IPS DF 19.7 (cell line): ENCODE results near the gene PLD5.
"Not testable (repeated sequence)": the region's sequence is repeated elsewhere in the genome, so short reads cannot be mapped to it uniquely, and the experiment has no call there.

Source experiments
- DNase-seq: peaks from one replicate; pipeline ENCODE4 v3.0.0-alpha.2; 2013; ENCODE audit warnings: low read depth, low spot score

PLD5 gene

DNA sequence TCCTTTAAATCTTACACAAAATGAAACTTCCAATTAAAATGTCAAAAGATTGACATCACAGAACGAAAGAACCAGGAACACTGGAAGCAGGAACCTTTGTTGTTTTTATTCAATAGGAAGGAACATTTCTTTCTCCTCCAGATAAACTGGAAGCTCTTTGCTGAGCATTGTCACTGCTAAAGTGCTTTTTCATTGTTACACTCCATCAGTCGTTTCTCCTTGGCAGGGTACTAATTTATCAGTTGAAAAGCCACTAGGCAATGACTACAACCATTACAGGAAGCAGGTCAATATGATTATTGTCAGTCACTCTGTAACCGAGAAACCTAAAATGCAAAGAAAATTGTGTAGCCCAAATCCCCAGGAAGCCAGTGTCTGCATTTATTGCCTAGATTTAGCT lies 362.4 kb downstream of the PLD5 start:
- no peak for DNase-seq

DNA sequence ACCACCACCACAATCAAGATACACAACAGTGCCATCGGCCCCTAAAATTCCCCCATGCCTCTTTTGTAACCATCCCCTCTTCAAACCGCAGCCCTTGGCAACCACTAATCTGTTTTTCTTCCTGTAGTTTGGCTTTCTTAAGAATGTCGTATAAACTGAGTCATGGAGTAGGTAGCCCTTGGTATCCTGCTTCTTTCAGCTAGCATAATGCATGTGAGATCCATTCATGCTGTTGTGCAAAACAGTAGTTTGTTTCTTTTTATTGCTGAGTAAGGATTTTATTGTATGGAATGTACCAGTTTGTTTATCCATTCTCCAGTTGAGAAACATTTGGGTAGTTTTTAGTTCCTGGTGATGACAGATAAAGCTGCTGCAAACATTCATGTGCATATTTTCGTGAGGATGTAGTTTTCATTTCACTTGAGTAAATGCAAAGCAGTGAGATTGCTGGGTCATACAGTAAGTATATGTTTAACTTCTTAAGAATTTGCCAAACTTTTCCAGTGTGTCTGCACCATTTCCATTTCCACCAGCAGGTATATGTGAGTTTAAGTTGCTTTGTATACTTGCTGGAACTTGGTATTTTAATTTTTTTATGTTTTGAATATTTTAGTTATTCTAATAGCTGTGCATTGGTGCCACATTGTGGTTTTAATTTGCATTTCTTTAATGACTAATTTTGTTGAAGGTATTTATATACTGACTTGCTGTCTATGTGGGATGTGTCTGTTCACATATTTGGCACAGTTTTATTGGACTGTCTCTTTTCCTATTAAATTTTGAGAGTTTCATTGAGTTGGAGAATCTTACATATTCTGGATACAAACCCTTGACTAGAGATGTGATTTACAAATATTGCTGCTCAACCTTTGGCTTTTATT lies 377.2 kb downstream of the PLD5 start:
- DNase-seq: no peak

DNA sequence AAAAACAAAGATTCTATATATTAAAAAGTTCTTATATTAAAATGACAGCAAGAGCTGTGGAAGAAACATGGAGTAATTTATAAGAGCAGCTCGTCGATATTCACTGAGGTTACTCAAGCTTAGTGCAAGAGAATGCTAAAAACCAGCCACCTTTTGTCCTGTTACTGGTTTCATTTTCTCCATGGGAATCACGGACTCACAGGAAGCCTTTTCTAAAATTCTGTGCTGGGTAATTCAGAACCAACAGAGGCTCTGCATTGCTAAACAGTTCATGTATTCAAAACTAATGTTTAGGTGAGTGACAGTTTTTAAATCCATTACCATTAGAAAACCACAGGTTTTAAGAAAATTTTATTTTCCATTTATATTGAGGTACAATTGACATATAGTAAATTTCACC lies 377.8 kb downstream of the PLD5 start:
- no peak for DNase-seq

DNA sequence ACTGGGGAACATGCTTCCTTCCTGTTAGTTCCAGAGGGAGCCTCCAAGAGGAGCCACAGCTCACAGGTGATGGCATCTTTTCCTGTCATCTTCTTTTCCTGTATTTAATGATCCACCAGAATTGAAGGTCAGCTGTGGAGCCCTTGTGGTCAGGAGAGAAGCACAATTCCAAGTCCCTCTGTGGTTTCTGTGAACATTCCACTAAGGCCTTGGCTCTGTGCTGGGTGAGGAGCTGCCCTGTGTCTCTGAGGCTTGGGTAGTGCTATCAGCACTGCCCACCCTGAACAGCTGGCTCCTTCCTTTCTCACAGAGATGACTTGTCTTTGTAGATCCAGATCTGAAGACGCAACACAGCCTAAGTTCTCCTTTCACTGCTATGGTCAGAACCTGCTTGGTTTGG lies 383.7 kb downstream of the PLD5 start:
- no peak for DNase-seq

DNA sequence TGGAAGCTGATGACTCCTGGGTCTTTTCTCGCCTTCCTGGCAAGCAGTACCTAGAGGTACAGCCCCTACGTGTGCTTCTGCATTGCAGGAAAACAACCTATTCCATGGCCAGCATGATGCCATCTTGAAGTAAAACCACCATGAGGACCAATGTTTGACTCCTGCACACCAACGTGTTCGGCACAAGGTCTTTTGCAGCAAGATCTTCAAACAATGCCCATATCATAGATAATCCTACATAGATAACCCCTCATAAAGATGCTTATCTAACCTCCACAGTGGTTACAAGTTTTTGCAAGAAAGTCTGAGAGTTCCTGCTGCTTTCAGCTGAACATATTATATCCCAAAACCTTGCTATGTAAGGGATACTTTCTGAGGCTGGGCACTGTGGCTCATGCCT lies 384.5 kb downstream of the PLD5 start:
- DNase-seq: no peak

DNA sequence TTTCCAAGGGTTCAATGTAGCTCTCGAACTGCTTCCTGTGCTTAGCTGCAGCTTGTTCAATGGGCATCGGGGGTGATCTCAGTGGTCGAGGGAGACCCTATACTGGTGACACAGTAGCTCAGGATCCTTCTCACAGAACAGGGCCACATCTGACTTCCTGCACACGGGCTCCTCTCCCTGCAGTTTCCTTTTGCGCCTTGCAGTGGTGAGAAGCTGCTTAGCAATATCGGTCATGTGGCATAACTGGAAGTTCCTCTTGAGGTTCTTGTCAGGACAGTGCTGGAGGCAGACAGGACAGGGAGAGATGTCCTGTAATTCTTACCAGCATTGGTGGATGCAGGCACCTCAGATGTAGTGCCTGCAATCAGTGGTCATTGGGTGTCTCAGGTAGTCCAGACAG lies 385.1 kb downstream of the PLD5 start:
- DNase-seq: no peak

DNA sequence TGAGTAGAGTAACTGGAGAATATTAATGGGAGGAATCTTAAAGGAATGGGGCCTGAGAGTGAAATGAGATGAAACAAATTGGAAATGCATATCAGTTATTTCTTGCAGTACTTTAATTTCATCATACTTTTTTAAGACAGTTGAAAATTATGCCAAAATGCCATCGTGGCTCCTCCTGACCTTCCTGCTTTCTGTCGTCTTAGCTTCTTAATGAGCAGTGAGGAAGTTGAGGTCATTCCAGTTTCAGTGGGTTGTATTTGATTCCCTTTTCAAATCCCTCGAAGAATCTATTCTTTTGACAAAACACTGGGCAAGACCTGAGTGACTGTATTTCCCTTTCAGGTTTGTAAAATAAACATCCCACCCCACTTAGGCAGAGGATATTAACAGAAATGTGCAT lies 390.7 kb downstream of the PLD5 start:
- DNase-seq: no peak

DNA sequence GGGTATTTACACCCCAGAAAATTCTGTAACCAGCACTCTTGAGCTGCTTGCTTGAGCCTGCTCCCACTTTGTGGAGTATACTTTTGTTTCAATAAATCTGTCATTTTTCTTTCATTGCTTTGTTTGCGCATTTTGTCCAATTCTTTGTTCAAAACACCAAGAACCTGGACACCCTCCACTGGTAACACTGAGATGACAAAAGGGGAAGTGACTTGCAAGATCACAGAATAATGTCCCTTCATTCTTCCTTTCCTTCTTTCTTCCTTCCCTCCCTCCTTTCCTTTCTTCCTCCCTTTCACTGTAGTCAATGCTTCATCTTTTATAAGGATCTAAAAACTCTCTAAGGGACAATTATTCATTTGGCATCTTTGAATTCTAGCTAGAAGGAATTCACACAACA lies 391.1 kb downstream of the PLD5 start:
- DNase-seq: no peak

DNA sequence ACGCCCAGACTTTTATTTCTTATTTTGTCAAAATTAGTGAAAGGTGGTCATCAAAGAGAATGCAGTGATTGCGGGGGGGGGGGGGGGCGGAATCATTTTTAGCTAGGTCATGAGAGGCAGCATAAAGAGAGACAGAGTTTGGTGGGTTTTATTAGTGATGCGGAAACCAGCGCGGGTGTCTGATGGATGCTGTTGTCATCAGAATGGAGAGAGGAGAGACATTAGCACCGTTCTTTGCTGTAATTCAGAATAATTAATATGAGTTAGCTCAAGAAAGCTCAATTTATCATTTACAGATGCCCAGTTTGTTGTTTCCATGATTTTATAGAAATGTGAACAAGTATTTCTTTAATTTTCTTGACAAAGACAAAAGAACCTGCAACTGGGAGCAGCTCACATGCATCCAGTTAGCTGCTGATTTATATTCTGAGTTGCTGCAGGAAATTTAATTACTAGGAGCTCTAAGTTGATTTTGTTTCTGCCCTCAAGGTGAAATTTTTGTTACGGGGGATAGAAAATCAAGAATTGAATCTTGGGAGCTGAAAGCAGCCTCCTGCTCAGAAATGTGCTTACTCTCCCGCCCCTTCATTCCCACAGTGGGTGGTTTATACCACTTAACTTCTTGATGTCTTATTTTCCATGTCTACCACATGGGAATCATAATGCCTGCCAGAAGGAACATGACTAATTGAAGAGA lies 392.2 kb downstream of the PLD5 start:
- no peak for DNase-seq

DNA sequence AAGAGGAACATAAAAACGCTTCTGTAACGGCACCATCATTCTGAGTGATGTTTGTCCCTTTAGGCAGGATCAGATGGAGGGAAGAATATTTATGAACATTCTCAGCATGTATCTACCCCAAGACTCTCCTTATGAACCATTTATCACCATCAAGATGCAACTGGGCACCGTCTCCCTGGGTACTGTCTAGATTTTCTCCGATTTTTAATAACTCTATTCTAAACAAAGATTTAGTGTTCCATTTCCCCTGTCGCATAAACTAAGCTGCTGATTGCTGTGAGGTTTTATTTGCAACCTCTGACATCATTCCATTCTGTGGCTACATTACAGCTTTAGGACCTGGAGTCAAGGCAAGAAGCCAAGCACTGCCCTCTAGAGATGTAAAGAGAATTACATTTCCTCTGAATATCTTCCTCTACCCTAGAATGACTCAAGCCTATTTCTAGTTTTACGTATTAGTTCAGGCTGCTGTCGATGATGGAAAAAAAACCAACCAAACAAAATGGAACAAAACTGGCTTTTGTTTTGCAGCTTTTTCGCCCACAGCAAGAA lies 395.5 kb downstream of the PLD5 start:
- DNase-seq: peak; percentile 9

DNA sequence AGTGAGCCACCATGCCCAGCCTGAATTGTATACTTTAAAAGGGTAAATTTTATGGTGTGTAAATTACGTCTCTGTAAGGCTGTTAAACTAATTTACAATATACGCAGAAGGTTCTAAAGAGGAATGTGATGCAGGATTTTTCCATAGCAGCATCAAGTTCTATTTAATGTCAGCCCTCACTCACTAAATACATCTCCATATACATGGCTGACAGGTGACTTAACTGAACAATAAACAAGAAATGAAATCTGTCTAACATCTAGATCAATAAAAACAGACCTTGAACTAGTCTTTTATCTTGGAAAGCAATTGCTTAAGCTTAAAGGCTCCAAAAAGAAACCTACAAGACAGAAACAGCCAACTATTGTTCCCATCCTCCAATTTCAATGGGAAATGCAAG lies 404.1 kb downstream of the PLD5 start:
- DNase-seq: no peak

DNA sequence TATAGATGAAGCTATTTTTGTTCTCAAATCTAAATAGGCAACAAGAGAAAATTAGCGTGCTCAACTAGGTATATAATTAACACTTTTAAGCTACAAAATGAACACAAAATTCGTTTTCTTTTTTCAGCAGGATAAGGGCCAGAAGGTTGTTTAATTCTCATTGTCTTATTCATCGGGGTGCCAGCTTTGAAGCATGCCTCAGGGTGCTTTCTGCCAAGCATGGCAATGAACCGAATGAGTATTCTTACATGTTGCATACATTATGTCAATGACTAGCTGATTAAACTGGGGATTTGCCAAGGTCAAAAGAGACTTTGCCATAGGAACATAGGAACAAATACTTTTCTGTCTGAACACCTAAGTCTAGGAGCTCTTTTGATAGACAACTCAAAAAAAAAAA lies 423.6 kb downstream of the PLD5 start:
- no peak for DNase-seq

DNA sequence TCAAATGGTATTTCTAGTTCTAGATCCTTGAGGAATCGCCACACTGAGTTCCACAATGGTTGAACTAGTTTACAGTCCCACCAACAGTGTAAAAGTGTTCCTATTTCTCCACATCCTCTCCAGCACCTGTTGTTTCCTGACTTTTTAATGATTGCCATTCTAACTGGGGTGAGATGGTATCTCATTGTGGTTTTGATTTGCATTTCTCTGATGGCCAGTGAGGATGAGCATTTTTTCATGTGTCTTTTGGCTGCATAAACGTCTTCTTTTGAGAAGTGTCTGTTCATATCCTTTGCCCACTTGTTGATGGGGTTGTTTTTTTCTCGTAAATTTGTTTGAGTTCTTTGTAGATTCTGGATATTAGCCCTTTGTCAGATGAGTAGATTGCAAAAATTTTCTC lies 427.2 kb downstream of the PLD5 start:
- DNase-seq: not testable (repeated sequence)

DNA sequence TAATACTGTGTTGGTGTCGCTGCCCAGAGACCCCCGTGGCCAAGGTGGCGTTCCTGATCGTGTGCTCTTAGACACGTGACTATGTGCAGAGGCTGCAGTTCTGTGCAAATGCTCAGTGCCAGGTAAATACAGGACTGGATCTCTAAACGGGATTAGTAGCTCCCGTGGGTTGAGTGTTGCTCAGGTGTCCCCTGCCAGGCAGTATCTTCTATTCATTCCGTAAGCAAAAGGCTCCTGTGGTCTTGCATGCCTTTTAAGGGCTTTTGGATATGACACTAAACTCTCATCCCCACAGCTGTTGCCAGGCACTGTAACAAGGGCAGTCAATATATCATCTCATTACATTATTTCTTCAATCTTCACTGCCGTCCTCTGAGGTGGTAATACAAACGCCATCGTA lies 431.4 kb downstream of the PLD5 start:
- no peak for DNase-seq

DNA sequence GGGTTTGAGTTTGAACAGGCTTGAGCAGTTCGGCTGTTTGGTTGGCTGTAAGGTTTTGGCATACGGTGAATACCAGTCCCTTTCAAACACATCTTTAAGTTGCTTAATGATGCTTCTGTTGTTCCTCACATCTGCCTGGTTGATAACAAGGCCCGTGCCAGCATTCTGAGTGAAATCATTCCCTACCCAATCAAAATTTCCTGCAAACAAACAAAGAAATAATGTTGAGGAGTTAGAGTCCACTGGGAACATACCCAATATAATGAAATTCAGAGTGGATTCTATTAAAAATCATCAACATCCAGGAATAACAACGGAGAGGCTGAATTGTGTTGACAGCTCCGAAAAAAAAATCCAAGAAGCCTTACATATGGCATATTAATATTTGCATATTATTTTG lies 434.6 kb downstream of the PLD5 start:
- no peak for DNase-seq

DNA sequence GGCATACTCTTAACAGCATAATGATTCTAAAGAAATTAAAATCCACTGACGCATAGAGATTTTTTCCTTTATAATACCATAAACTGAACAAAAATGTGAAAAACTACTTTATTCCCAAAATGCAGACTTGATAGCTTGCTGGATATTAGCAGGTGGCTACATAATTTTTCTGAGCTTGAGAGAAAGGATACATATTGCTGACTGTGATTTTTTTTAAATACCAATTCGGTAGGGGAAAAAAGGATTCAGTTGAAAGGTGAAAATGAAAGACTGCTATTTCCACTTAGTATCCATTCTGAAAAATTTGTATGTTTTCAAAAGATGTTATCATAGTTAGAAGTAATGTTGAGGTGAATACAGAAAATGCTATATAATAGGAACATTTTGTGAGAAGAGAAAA lies 435.6 kb downstream of the PLD5 start:
- DNase-seq: no peak

DNA sequence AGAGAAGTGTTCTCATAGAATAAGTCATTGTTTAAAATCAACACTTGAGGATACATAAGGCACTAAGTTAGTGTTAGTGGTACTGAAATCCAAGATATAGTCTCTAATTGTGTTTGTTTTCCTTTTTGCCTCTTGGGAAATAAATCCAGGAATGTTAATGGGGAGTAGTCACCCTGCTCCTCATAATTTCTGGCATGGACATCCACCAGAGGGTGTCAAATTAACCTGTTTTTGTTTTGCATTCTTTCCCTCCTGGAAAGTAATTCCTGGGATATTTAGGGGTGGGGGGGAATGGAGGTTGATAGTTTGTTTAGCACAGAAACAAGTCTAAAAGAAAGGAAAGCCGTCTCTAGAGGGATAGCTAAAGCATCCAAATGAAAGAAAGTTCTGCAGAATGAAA lies 437.8 kb downstream of the PLD5 start:
- no peak for DNase-seq

DNA sequence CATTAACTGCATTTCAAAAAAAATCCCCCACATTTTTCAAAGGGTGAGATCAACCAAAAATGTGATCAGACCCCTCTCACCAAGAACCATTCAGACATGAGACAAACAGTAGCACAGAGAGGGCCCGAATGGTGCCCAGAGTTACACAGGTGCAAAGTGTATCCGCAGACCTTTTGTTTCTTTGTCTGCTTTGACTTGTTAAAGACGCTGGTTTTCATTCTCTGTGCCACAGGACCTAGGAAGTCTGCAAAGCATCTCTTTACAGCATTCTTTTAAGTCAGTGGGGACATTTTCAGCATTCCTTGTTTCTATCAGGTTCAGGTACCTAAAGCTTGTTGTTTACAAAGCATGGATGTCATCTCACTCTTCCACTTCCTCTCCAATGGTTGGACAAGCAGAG lies 438.4 kb downstream of the PLD5 start:
- DNase-seq: peak; percentile 76

DNA sequence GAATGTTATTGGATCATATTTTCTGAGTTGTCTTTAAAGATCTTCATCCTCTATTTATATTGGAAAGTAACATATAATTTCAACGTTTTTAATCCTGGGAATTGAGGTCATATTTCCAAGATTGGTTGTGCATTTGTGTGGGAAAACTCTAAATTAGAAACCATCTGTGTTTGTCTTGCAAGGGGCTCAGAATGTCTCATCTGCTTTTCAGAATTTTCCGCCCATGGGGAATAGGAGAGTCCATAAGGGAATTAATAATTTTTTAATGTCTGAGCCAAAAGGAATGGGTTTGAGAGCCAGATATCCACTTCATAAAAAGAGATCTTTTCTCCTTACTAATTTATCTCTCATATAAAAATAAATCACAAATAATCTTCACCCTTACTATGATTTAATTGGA lies 440.8 kb downstream of the PLD5 start:
- DNase-seq: no peak

DNA sequence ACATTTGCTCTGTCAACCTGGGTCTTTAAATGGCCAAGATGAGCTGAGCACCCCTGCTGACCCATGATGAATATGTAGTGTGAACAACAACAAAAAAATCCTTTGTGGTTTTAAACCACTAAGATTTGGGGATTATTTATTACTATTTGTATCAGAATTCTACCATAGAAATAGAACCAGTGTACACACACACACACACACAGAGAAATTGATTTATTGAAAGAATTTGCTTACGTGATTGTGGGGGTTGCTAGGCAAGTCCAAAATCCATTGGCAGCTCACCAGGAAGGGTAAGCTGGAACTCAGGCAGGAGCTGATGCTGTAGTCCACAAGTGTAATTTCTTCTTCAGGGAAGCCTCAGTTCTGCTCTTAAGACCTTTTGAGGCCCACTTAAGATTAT lies 443.1 kb downstream of the PLD5 start:
- DNase-seq: no peak

DNA sequence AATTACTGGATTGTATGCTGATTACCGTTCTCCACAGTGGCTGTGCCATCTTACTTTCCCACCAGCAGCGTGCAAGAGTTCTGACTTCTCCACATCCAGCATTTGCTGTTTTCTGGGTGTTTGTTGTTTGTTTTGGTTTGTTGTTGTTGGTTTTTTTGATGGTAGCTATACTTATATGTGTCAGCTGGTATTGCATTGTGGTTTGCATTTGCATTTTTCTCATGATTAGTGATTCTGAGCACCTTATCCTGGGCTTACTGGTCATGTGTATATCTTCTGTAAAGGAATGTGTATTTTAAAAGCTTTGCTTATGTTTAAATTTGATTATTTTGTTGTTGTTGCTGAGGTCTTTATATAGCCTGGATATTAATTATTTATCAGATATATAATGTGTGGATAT lies 458.7 kb downstream of the PLD5 start:
- no peak for DNase-seq

DNA sequence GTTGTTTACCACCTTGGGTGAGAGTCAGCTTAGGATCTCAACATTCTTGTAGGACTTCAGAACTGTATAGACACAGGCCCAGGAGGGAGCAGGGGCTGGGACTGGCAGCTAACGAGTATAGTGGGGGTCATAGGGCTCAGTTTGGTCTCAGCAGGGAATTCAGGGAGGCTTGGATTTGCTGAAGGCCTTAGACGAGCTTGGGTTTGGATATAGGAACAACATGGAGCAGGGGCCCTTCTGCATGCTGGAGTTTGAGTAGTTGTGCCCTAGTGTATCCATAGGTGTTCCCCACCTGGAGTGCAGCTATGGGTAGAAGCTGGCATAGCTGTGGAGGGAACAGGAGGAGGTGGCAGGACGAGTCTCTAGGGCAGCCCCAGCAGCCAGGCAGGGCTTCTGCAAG lies 462.2 kb downstream of the PLD5 start:
- no peak for DNase-seq

DNA sequence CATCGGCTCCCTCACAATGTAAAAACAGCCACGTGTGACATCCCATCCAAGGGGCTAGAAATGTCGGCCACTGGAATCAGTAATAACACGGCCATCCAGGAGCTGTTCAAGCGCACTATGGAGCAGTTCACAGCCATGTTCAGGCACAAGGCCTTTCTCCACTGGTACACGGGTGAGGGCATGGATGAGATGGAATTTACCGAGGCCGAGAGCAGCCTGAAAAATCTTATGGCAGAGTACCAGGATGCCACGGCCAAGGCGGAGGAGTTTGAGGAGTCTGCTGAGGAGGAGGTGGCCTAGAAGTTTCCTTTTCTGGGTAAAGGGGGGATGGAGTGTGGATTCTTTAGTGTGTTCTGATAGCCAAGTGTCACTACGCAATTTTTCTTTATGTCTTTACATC lies 464.5 kb downstream of the PLD5 start:
- no peak for DNase-seq
